Mammary epithelial cell (primary cell): ENCODE data around the gene SLC29A1.

ENCODE experiments used
- EZH2 ChIP-seq: IDR thresholded peaks from 2 replicates; pipeline ENCODE4 v1.6.1; 2012; ENCODE audit warnings: low read length, inconsistent platforms, borderline replicate concordance
- TF ChIP-seq, protein P1 (sequence below), 2 donors: IDR thresholded peaks in 1 of 2; conservative IDR thresholded peaks in 1 of 2; 2 replicates each; pipeline ENCODE4 v1.5.1; 2011 to 2012; ENCODE audit warnings: inconsistent platforms in 2 of 2, low read length in 2 of 2, mild to moderate bottlenecking in 2 of 2, control low read depth in 1 of 2, low read depth in 1 of 2; ENCODE audit not compliant: insufficient read depth in 1 of 2; ENCODE audit errors: extremely low read depth in 1 of 2

GRCh38 chr6:44229376-44230033 is 6.1 kb downstream of the SLC29A1 start:
- TF ChIP-seq, protein P1, sequence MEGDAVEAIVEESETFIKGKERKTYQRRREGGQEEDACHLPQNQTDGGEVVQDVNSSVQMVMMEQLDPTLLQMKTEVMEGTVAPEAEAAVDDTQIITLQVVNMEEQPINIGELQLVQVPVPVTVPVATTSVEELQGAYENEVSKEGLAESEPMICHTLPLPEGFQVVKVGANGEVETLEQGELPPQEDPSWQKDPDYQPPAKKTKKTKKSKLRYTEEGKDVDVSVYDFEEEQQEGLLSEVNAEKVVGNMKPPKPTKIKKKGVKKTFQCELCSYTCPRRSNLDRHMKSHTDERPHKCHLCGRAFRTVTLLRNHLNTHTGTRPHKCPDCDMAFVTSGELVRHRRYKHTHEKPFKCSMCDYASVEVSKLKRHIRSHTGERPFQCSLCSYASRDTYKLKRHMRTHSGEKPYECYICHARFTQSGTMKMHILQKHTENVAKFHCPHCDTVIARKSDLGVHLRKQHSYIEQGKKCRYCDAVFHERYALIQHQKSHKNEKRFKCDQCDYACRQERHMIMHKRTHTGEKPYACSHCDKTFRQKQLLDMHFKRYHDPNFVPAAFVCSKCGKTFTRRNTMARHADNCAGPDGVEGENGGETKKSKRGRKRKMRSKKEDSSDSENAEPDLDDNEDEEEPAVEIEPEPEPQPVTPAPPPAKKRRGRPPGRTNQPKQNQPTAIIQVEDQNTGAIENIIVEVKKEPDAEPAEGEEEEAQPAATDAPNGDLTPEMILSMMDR (conservative IDR thresholded peaks at IDR 0.05 in 1 of 2, IDR thresholded peaks at IDR 0.05 in 1 of 2; ENCODE audit: extremely low read depth in 1 of 2, insufficient read depth in 1 of 2, low read depth in 1 of 2, low read length in 2 of 2): no peak
- TF ChIP-seq EZH2: no peak
